ENCODE data around the gene MYO18A. TPM values are rescaled to one million over a fixed set of nuclear protein-coding genes. Genes with fewer than 3 reads are reported as not detected.

Gene MYO18A
- total RNA-seq, 1 donor from 2014 or later, result 48.2 TPM

GRCh38 chr17:29140051-29140621 is 40.1 kb downstream of the MYO18A start:
- no peaks in the 10 kb centered on the region for H3K36me3 Mint-ChIP-seq (ENCODE audit: low read depth)
- no peaks in the 10 kb centered on the region for H3K27me3 Mint-ChIP-seq (ENCODE audit: low read depth)
- peak overlapping the region; percentile 62 for H3K27ac Mint-ChIP-seq (ENCODE audit: unreplicated experiment)
- H3K4me3 Mint-ChIP-seq, result no peak overlapping the region
- DNase-seq (ENCODE audit: low read depth, low spot score), result peak; percentile 21
- TF ChIP-seq CTCF (conservative IDR thresholded peaks at IDR 0.05), result no peak
- H3K9me3 Mint-ChIP-seq, result no peaks in the 10 kb centered on the region
- peaks cover 32% of the 10 kb centered on the region for H3K4me1 Mint-ChIP-seq

GRCh38 chr17:29138971-29139691 is 41.1 kb downstream of the MYO18A start:
- H3K9me3 Mint-ChIP-seq, result no peaks in the 10 kb centered on the region
- no peak for DNase-seq (ENCODE audit: low read depth, low spot score)
- H3K4me3 Mint-ChIP-seq, result no peak overlapping the region
- no peaks in the 10 kb centered on the region for H3K36me3 Mint-ChIP-seq (ENCODE audit: low read depth)
- no peak for TF ChIP-seq CTCF (conservative IDR thresholded peaks at IDR 0.05)
- no peaks in the 10 kb centered on the region for H3K27me3 Mint-ChIP-seq (ENCODE audit: low read depth)
- peaks cover 28% of the 10 kb centered on the region for H3K4me1 Mint-ChIP-seq
- no peak overlapping the region for H3K27ac Mint-ChIP-seq (ENCODE audit: unreplicated experiment)

- Mint-ChIP-seq H3K27me3 (ENCODE audit: low read depth) (no peaks in the 10 kb centered on the region), H3K9me3 (no peaks in the 10 kb centered on the region), H3K4me1 (peaks cover 21% of the 10 kb centered on the region), H3K36me3 (ENCODE audit: low read depth) (no peaks in the 10 kb centered on the region), H3K4me3 (no peak overlapping the region), H3K27ac (ENCODE audit: unreplicated experiment) (no peak overlapping the region)
- TF ChIP-seq CTCF (conservative IDR thresholded peaks at IDR 0.05), result no peak
- DNase-seq (ENCODE audit: low read depth, low spot score), result no peak
These were observed 41.8 kb downstream of the MYO18A start for GRCh38 chr17:29138184-29138955.

- no peak overlapping the region for H3K27ac Mint-ChIP-seq (ENCODE audit: unreplicated experiment)
- no peaks in the 10 kb centered on the region for H3K36me3 Mint-ChIP-seq (ENCODE audit: low read depth)
- no peaks in the 10 kb centered on the region for H3K9me3 Mint-ChIP-seq
- H3K4me3 Mint-ChIP-seq, result no peak overlapping the region
- peaks cover 25% of the 10 kb centered on the region for H3K4me1 Mint-ChIP-seq
- H3K27me3 Mint-ChIP-seq (ENCODE audit: low read depth), result no peaks in the 10 kb centered on the region
- DNase-seq (ENCODE audit: low read depth, low spot score), result no peak
- TF ChIP-seq CTCF (conservative IDR thresholded peaks at IDR 0.05), result no peak
These were observed 43.0 kb downstream of the MYO18A start for GRCh38 chr17:29136998-29137730.

GRCh38 chr17:29135464-29135863 is 44.7 kb downstream of the MYO18A start:
- peaks cover 13% of the 10 kb centered on the region for H3K4me1 Mint-ChIP-seq
- H3K27me3 Mint-ChIP-seq (ENCODE audit: low read depth), result no peaks in the 10 kb centered on the region
- no peak for TF ChIP-seq CTCF (conservative IDR thresholded peaks at IDR 0.05)
- peak overlapping the region; percentile 1 for H3K27ac Mint-ChIP-seq (ENCODE audit: unreplicated experiment)
- H3K4me3 Mint-ChIP-seq, result no peak overlapping the region
- no peaks in the 10 kb centered on the region for H3K9me3 Mint-ChIP-seq
- no peaks in the 10 kb centered on the region for H3K36me3 Mint-ChIP-seq (ENCODE audit: low read depth)
- no peak for DNase-seq (ENCODE audit: low read depth, low spot score)
